NCI-H460 (cell line): ENCODE data around the gene TUBAL3. TPM values are rescaled to one million over a fixed set of nuclear protein-coding genes. Genes with fewer than 3 reads are reported as not detected.

Experiments
- DNase-seq: peaks from one replicate; pipeline ENCODE4 v3.0.0-alpha.2; 2016; ENCODE audit warnings: low read depth; ENCODE audit errors: extremely low read depth
- total RNA-seq: library from RNA; depleted of rRNA; stranded (reverse); fragments of >200 nt; shearing (Covaris generic); gene quantifications from 2 replicates; pipeline ENCODE4 v1.2.3, GENCODE V29; 2014; rRNA removed

Gene TUBAL3
- total RNA-seq, 1 experiment from 2014 or later: 1.9 TPM

- DNase-seq: no peak
Measured at GRCh38 chr10:5344746-5345145, 59.9 kb downstream of the TUBAL3 start.

GRCh38 chr10:5343979-5344378, 60.6 kb downstream of the TUBAL3 start:
- no peak for DNase-seq

GRCh38 chr10:5343561-5343960, 61.1 kb downstream of the TUBAL3 start:
- no peak for DNase-seq

Other genes with a start within 250 kb of the TUBAL3 start
- gene AKR1C8, start 219.7 kb downstream of the TUBAL3 start, total RNA-seq: 0.10 TPM in 1 of 2 replicates, not detected in the other
- gene AKR1C4, start 208.0 kb downstream of the TUBAL3 start, total RNA-seq: not detected in 2 replicates
- gene UCN3, start 39.9 kb downstream of the TUBAL3 start, total RNA-seq: not detected in 2 replicates
- 39.5 and 40.4 TPM in 2 replicates for gene NET1, start 7.7 kb upstream of the TUBAL3 start, total RNA-seq
- gene CALML5, start 94.7 kb upstream of the TUBAL3 start, total RNA-seq: not detected in 2 replicates
- gene CALML3, start 120.1 kb upstream of the TUBAL3 start, total RNA-seq: not detected in 2 replicates